Stimulated activated memory B cell treated with anti-CD40 and anti-IgM and Interleukin-4, amounts not matched to agents 10 μg/mL and 1 μg/mL and 100 μg/mL, for 72 hours (primary cell): Measurements from ENCODE around the gene MAPK9.
"Not testable (repeated sequence)": the region's sequence is repeated elsewhere in the genome, so short reads cannot be mapped to it uniquely, and the experiment has no call there.

Source experiments
- ATAC-seq: fragments of 150-1000 bp; cut with Tn5 transposase; 2 replicates; pipeline ENCODE4 v1.10.0; 2021
- H3K27ac Mint-ChIP-seq: one replicate; pipeline ENCODE4 v1.8.0; 2022; ENCODE audit warnings: mild to moderate bottlenecking, mixed read lengths
- H3K27me3 Mint-ChIP-seq: one replicate; pipeline ENCODE4 v1.8.0; 2022; ENCODE audit warnings: mixed read lengths
- H3K36me3 Mint-ChIP-seq: one replicate; pipeline ENCODE4 v1.8.0; 2022; ENCODE audit warnings: mixed read lengths
- H3K4me1 Mint-ChIP-seq: one replicate; pipeline ENCODE4 v1.8.0; 2022; ENCODE audit warnings: mixed read lengths
- H3K4me3 Mint-ChIP-seq: one replicate; pipeline ENCODE4 v1.8.0; 2022; ENCODE audit warnings: mild to moderate bottlenecking, moderate library complexity, mixed read lengths
- H3K9me3 Mint-ChIP-seq: one replicate; pipeline ENCODE4 v1.8.0; 2022; ENCODE audit warnings: mixed read lengths

MAPK9 gene

GRCh38 chr5:180306796-180307195 is 14.9 kb upstream of the MAPK9 start:
- H3K36me3 Mint-ChIP-seq = no peaks in the 10 kb centered on the region
- H3K9me3 Mint-ChIP-seq = no peaks in the 10 kb centered on the region
- no peaks in the 10 kb centered on the region for H3K4me1 Mint-ChIP-seq
- no peak for ATAC-seq
- no peak overlapping the region for H3K4me3 Mint-ChIP-seq
- peaks cover 7% of the 10 kb centered on the region for H3K27me3 Mint-ChIP-seq
- H3K27ac Mint-ChIP-seq = no peak overlapping the region

- Mint-ChIP-seq H3K36me3 (no peaks in the 10 kb centered on the region), H3K27me3 (no peaks in the 10 kb centered on the region), H3K4me1 (no peaks in the 10 kb centered on the region), H3K27ac (no peak overlapping the region), H3K9me3 (no peaks in the 10 kb centered on the region), H3K4me3 (no peak overlapping the region)
- no peak for ATAC-seq
These were observed 13.6 kb upstream of the MAPK9 start for GRCh38 chr5:180305481-180305880.

GRCh38 chr5:180304431-180305375 is 12.8 kb upstream of the MAPK9 start:
- Mint-ChIP-seq H3K36me3 (no peaks in the 10 kb centered on the region), H3K9me3 (no peaks in the 10 kb centered on the region), H3K4me1 (no peaks in the 10 kb centered on the region), H3K4me3 (no peak overlapping the region), H3K27me3 (no peaks in the 10 kb centered on the region), H3K27ac (no peak overlapping the region)
- ATAC-seq = peak; percentile 37

- Mint-ChIP-seq H3K9me3 (no peaks in the 10 kb centered on the region), H3K4me3 (no peak overlapping the region), H3K4me1 (no peaks in the 10 kb centered on the region), H3K27me3 (no peaks in the 10 kb centered on the region), H3K27ac (no peak overlapping the region), H3K36me3 (no peaks in the 10 kb centered on the region)
- ATAC-seq = no peak
These were observed 12.1 kb upstream of the MAPK9 start for GRCh38 chr5:180304016-180304292.

- no peak for ATAC-seq
- Mint-ChIP-seq H3K36me3 (no peaks in the 10 kb centered on the region), H3K27me3 (no peaks in the 10 kb centered on the region), H3K27ac (no peak overlapping the region), H3K4me1 (no peaks in the 10 kb centered on the region), H3K9me3 (no peaks in the 10 kb centered on the region), H3K4me3 (no peak overlapping the region)
These were observed 11.5 kb upstream of the MAPK9 start for GRCh38 chr5:180303226-180304015.

- H3K27ac Mint-ChIP-seq = no peak overlapping the region
- H3K4me3 Mint-ChIP-seq = no peak overlapping the region
- no peaks in the 10 kb centered on the region for H3K27me3 Mint-ChIP-seq
- H3K4me1 Mint-ChIP-seq = no peaks in the 10 kb centered on the region
- no peak for ATAC-seq
- H3K36me3 Mint-ChIP-seq = no peaks in the 10 kb centered on the region
- no peaks in the 10 kb centered on the region for H3K9me3 Mint-ChIP-seq
These were observed 10.4 kb upstream of the MAPK9 start for GRCh38 chr5:180302256-180302655.

GRCh38 chr5:180301253-180301652 is 9.4 kb upstream of the MAPK9 start:
- no peaks in the 10 kb centered on the region for H3K27me3 Mint-ChIP-seq
- ATAC-seq = no peak

GRCh38 chr5:180299526-180299925 is 7.6 kb upstream of the MAPK9 start:
- Mint-ChIP-seq H3K27ac (no peak overlapping the region), H3K27me3 (no peaks in the 10 kb centered on the region), H3K4me3 (no peak overlapping the region), H3K4me1 (peaks cover 10% of the 10 kb centered on the region), H3K9me3 (no peaks in the 10 kb centered on the region), H3K36me3 (no peaks in the 10 kb centered on the region)
- ATAC-seq = no peak

More at GRCh38 chr5:180301253-180301652, 9.4 kb upstream of the MAPK9 start:
- H3K27ac Mint-ChIP-seq = no peak overlapping the region
- no peaks in the 10 kb centered on the region for H3K4me1 Mint-ChIP-seq
- H3K9me3 Mint-ChIP-seq = no peaks in the 10 kb centered on the region
- H3K36me3 Mint-ChIP-seq = no peaks in the 10 kb centered on the region
- H3K4me3 Mint-ChIP-seq = no peak overlapping the region

- not testable (repeated sequence) for ATAC-seq, H3K27me3 Mint-ChIP-seq, H3K27ac Mint-ChIP-seq, H3K4me3 Mint-ChIP-seq, H3K9me3 Mint-ChIP-seq, H3K36me3 Mint-ChIP-seq
- peaks cover 15% of the 10 kb centered on the region for H3K4me1 Mint-ChIP-seq
These were observed 7.1 kb upstream of the MAPK9 start for GRCh38 chr5:180299014-180299413.

GRCh38 chr5:180297587-180298282 is 5.9 kb upstream of the MAPK9 start:
- Mint-ChIP-seq H3K4me3 (no peak overlapping the region), H3K27ac (no peak overlapping the region), H3K4me1 (peaks cover 28% of the 10 kb centered on the region), H3K9me3 (no peaks in the 10 kb centered on the region), H3K27me3 (no peaks in the 10 kb centered on the region), H3K36me3 (no peaks in the 10 kb centered on the region)
- no peak for ATAC-seq

- H3K9me3 Mint-ChIP-seq = no peaks in the 10 kb centered on the region
- H3K4me3 Mint-ChIP-seq = no peak overlapping the region
- H3K4me1 Mint-ChIP-seq = peaks cover 31% of the 10 kb centered on the region
- no peaks in the 10 kb centered on the region for H3K36me3 Mint-ChIP-seq
- no peak for ATAC-seq
- H3K27ac Mint-ChIP-seq = no peak overlapping the region
- H3K27me3 Mint-ChIP-seq = no peaks in the 10 kb centered on the region
These were observed 4.9 kb upstream of the MAPK9 start for GRCh38 chr5:180296771-180297170.

GRCh38 chr5:180294913-180295555 is 3.2 kb upstream of the MAPK9 start:
- no peak for ATAC-seq
- Mint-ChIP-seq H3K36me3 (no peaks in the 10 kb centered on the region), H3K9me3 (no peaks in the 10 kb centered on the region), H3K4me3 (no peak overlapping the region), H3K27me3 (no peaks in the 10 kb centered on the region), H3K27ac (peak overlapping the region; percentile 72), H3K4me1 (peaks cover 43% of the 10 kb centered on the region)

- peak overlapping the region; percentile 72 for H3K27ac Mint-ChIP-seq
- H3K36me3 Mint-ChIP-seq = no peaks in the 10 kb centered on the region
- no peaks in the 10 kb centered on the region for H3K27me3 Mint-ChIP-seq
- peaks cover 49% of the 10 kb centered on the region for H3K4me1 Mint-ChIP-seq
- no peak for ATAC-seq
- H3K4me3 Mint-ChIP-seq = no peak overlapping the region
- no peaks in the 10 kb centered on the region for H3K9me3 Mint-ChIP-seq
These were observed 2.5 kb upstream of the MAPK9 start for GRCh38 chr5:180294411-180294810.

- Mint-ChIP-seq H3K4me3 (peak overlapping the region; percentile 86), H3K27me3 (no peaks in the 10 kb centered on the region), H3K36me3 (peaks cover 6% of the 10 kb centered on the region), H3K9me3 (no peaks in the 10 kb centered on the region), H3K4me1 (peaks cover 56% of the 10 kb centered on the region), H3K27ac (peak overlapping the region; percentile 72)
- ATAC-seq = peak; percentile 50
These were observed 496 bp downstream of the MAPK9 start for GRCh38 chr5:180291234-180291940.
